ENCODE results near the gene CCDC157.

Gene CCDC157

GRCh38 chr22:30314915-30315314 is 41.9 kb upstream of the CCDC157 start:
- TF ChIP-seq TAF1 (IDR thresholded peaks at IDR 0.05; ENCODE audit: borderline replicate concordance, insufficient read depth, low read length): no peak
- no peak for TF ChIP-seq SIN3A (IDR thresholded peaks at IDR 0.05; ENCODE audit: borderline replicate concordance, insufficient read depth, low read length)
- TF ChIP-seq, protein P1, sequence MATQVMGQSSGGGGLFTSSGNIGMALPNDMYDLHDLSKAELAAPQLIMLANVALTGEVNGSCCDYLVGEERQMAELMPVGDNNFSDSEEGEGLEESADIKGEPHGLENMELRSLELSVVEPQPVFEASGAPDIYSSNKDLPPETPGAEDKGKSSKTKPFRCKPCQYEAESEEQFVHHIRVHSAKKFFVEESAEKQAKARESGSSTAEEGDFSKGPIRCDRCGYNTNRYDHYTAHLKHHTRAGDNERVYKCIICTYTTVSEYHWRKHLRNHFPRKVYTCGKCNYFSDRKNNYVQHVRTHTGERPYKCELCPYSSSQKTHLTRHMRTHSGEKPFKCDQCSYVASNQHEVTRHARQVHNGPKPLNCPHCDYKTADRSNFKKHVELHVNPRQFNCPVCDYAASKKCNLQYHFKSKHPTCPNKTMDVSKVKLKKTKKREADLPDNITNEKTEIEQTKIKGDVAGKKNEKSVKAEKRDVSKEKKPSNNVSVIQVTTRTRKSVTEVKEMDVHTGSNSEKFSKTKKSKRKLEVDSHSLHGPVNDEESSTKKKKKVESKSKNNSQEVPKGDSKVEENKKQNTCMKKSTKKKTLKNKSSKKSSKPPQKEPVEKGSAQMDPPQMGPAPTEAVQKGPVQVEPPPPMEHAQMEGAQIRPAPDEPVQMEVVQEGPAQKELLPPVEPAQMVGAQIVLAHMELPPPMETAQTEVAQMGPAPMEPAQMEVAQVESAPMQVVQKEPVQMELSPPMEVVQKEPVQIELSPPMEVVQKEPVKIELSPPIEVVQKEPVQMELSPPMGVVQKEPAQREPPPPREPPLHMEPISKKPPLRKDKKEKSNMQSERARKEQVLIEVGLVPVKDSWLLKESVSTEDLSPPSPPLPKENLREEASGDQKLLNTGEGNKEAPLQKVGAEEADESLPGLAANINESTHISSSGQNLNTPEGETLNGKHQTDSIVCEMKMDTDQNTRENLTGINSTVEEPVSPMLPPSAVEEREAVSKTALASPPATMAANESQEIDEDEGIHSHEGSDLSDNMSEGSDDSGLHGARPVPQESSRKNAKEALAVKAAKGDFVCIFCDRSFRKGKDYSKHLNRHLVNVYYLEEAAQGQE (IDR thresholded peaks at IDR 0.05; ENCODE audit: insufficient read depth in 1 of 2, low read depth in 2 of 2, low read length in 2 of 2): no peak
- TF ChIP-seq FOXP2 (optimal IDR thresholded peaks at IDR 0.05; ENCODE audit: borderline replicate concordance, extremely low read depth, extremely low read length, insufficient read depth): no peak
- no peak for TF ChIP-seq POLR2AphosphoS5 (IDR thresholded peaks at IDR 0.05; ENCODE audit: low read depth, low read length)

GRCh38 chr22:30315962-30316576 is 40.7 kb upstream of the CCDC157 start:
- no peak for TF ChIP-seq POLR2AphosphoS5 (IDR thresholded peaks at IDR 0.05; ENCODE audit: low read depth, low read length)
- TF ChIP-seq, protein P1 (IDR thresholded peaks at IDR 0.05; ENCODE audit: insufficient read depth in 1 of 2, low read depth in 2 of 2, low read length in 2 of 2): no peak
- no peak for TF ChIP-seq FOXP2 (optimal IDR thresholded peaks at IDR 0.05; ENCODE audit: borderline replicate concordance, extremely low read depth, extremely low read length, insufficient read depth)
- no peak for TF ChIP-seq SIN3A (IDR thresholded peaks at IDR 0.05; ENCODE audit: borderline replicate concordance, insufficient read depth, low read length)
- no peak for TF ChIP-seq TAF1 (IDR thresholded peaks at IDR 0.05; ENCODE audit: borderline replicate concordance, insufficient read depth, low read length)

DNA sequence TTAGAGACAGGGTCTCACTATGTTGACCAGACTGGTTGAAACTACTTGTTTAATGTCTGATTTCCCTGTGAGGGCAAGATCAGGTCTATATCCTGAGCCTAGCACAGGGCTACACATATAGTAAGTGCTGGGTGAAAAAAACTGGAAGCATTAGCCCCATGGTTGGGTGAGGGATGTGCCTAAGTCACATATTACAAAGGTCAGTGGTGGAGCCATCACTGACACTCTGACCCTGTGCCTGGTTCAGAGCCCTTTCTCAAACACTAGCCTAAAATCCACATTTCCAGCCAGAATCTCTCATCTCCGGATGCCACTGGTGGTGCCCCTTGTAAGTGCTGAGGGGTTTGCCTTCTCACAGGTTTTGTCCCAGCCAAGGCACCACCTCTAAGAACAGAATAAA is 39.0 kb upstream of the CCDC157 start:
- no peak for TF ChIP-seq SIN3A (IDR thresholded peaks at IDR 0.05; ENCODE audit: borderline replicate concordance, insufficient read depth, low read length)
- TF ChIP-seq FOXP2 (optimal IDR thresholded peaks at IDR 0.05; ENCODE audit: borderline replicate concordance, extremely low read depth, extremely low read length, insufficient read depth): no peak
- TF ChIP-seq, protein P1 (IDR thresholded peaks at IDR 0.05; ENCODE audit: insufficient read depth in 1 of 2, low read depth in 2 of 2, low read length in 2 of 2): no peak
- no peak for TF ChIP-seq TAF1 (IDR thresholded peaks at IDR 0.05; ENCODE audit: borderline replicate concordance, insufficient read depth, low read length)
- no peak for TF ChIP-seq POLR2AphosphoS5 (IDR thresholded peaks at IDR 0.05; ENCODE audit: low read depth, low read length)

GRCh38 chr22:30318799-30319419 is 37.9 kb upstream of the CCDC157 start:
- TF ChIP-seq SIN3A (IDR thresholded peaks at IDR 0.05; ENCODE audit: borderline replicate concordance, insufficient read depth, low read length) (no peak), TAF1 (IDR thresholded peaks at IDR 0.05; ENCODE audit: borderline replicate concordance, insufficient read depth, low read length) (no peak), FOXP2 (optimal IDR thresholded peaks at IDR 0.05; ENCODE audit: borderline replicate concordance, extremely low read depth, extremely low read length, insufficient read depth) (no peak)
- TF ChIP-seq, protein P1 (IDR thresholded peaks at IDR 0.05; ENCODE audit: insufficient read depth in 1 of 2, low read depth in 2 of 2, low read length in 2 of 2): no peak

Data from PFSK-1 (cell line).